DMS114 treated with DMSO at 0.1 percent for 48 hours (cell line): Measurements from ENCODE around the gene PHLPP2.
A peak's percentile ranks its signal among the peaks of the same experiment; 100 is the strongest.
"Not testable (repeated sequence)": the region's sequence is repeated elsewhere in the genome, so short reads cannot be mapped to it uniquely, and the experiment has no call there.

Experiments used
- DNase-seq: peaks from one replicate; lab custom pipeline; 2025; ENCODE audit not compliant: unreplicated experiment; lab: John Stamatoyannopoulos, UW

Gene PHLPP2

DNA sequence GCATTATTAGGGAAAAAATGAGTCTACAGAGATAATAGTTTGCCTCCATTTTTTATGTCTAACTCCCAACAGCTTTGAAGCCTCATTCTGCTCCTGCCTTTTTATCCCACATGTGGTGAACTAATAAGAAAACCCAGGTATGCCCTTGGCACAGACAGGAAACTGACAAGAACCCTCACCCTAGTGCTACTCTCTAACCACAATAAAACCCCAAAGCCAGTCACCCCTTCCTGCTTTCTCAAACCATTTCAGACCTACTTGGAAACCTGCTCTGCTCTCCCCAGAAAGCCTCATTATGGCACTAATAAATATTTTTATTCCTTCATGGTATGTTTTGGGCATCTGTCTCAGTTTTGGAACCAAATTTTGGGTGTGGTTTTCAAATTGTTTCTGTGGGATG is 102.4 kb downstream of the PHLPP2 start:
- no peak for DNase-seq

DNA sequence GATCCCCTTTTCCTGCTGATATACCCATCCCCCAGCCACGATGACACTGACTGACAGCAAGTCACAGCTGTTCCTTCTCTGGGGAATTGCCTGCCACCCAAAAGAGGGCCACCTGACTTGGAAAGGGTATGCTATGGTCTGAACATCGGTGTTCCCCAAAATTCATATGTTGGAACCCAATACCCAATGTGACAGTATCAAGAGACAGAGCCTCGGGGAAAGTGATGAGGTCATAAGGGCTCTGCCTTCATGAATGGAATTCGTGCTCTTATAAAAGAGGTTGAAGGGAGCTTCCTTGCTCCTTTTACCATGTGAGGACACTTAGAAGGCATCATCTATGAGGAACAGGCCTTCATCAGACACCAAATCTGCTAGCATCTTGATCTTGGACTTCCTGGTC is 106.1 kb downstream of the PHLPP2 start:
- DNase-seq, result no peak

DNA sequence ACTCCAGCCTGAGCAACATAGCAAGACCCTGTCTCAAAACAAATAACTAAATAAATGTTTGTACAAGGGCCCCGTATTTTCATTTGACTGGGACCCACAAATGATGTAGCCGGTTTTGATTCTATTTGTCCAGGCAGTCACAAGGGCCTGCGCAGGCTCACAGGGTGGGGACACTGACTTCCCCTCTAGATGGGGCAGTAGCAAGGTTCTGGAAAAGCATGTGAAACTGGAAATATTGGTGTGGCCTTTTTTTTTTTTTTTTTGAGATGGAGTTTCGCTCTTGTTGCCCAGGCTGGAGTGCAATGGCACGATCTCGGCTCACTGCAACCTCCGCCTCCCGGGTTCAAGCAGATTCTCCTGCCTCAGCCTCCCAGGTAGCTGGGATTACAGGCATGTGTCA is 109.5 kb downstream of the PHLPP2 start:
- not testable (repeated sequence) for DNase-seq

DNA sequence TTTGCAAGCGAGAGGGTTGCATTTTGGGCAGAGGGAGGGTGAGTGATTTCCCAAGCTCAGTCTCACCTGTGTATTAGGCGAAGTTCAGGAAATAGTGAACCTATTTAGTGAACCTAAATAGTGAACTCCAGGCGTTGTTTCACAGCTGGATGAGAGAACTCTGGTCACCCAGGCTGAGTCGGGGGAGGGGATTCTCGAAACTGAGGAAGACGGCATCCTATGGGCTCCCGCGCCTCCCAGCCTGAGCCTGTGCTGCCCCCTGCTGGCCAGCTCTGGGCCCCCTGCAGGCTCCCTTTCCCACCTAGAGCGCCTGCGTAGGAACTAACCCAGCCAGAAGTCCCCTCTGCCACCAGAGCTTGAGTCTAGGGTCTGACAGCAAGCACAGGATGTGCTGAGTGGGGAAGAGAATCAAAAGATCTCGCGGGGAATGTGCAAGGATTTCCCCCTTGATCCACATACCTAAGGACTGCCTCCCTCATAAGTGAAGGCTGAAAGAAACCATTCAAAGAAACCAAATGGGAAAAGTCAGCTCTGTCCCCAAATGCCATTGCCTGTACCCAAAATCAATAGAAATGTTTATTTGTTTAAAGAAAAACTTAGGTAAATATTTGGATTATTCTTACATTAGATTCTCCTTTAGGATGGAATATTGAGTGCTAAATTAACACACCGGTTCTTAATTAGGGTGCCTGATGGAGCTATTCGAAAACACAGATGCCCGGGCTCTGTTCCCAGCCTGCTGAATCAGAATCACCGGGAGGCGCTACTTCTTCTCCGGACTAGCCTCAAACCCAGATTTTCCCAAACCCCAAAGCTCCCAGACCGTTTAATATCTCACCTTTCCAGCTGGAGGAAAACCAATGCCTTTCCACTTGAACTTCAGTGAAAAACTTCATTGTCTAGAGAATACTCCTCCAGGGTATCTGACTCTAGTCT is 113.3 kb downstream of the PHLPP2 start:
- DNase-seq, result peak; percentile 74

DNA sequence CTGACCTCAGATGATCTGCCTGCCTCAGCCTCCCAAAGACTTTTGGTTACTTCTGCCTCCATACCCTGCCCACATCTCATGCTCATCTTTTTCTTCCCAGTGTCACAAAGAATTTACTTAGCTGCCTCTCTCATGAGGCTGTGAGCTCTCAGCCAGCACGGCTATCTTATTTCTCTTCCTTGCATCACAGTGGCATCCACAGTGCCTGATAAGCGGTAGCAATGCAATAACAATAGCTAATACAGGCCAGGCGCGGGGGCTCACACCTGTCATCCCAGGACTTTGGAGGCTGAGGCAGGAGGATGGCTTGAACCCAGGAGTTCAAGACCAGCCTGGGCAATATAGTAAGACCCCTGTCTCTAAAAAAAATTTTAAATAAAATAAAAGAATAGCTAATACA is 114.1 kb downstream of the PHLPP2 start:
- no peak for DNase-seq

DNA sequence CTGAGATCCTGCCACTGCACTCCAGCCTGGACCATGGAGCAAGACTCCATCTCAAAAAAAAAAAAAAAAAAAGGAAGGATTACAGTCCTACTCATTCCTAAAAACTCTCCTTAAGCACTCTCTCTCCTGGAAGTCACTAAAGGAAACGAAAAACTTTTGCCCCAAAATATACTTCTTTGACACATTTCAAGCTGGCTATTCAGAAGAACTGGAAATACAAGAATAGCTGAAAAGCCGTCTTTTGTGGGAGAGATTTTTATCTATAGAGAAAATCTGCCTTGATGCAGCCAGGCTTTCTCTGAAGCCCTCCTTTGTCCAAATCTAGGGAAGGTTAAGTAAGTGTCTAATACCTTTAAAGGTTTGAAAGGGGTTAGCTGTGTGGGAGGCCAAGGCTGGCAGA is 115.4 kb downstream of the PHLPP2 start:
- no peak for DNase-seq

DNA sequence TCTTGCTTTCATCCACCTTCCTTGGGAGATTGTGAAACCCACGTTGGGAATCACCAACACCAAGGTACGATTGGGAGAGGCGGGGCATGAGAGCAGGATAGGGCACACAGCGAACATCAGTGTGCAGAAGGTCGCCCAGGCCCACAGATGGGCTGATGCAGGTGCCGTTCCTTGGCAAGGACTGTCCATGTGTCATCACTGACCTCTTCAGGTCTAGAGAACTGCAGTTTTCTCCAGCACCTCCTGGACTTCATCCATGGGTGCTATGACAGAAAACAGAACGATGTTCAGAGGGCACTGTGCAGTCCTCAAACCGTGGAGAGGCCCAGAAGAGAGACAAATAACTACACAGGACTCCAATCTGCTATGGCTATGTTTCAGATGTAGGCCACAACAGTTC is 123.7 kb downstream of the PHLPP2 start:
- DNase-seq, result no peak

DNA sequence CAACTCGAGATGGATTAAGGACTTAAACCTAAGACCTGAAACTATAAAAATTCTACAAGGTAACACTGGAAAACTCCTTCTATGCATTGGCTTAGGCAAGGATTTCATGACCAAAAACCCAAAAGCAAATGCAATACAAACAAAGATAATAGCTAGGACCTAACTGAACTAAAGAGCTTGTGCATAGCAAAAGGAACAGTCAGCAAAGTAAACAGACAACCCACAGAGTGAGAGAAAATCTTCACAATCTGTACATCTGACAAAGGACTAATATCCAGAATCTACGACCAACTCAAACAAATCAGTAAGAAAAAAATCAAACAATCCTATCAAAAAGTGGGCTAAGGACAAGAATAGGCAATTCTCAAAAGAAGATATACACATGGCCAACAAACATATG is 126.1 kb downstream of the PHLPP2 start:
- DNase-seq, result not testable (repeated sequence)

DNA sequence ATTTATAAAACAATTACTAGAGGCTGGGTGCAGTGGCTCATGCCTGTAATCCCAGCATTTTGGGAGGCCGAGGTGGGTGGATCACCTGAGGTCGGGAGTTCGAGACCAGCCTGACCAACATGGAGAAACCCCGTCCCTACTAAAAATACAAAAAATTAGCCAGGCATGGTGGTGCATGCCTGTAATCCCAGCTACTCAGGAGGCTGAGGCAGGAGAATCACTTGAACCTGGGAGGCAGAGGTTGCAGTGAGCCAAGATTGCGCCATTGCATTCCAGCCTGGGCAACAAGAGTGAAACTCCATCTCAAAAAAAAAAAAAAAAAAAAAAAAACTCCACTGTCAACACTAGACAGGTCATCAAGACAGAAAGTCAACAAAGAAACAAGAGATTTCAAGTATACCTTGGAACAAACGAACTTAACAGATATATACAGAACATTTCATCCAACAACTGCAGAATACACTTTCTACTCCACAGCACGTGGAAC is 129.1 kb downstream of the PHLPP2 start:
- not testable (repeated sequence) for DNase-seq
